SKM-1 treated with dmso at 0.1 percent for 144 hours (cell line): Measurements from ENCODE around the gene CCDC78.

Source experiments
- DNase-seq: peaks from one replicate; lab custom pipeline; 2025; ENCODE audit not compliant: unreplicated experiment; lab: John Stamatoyannopoulos, UW

The CCDC78 gene

DNA sequence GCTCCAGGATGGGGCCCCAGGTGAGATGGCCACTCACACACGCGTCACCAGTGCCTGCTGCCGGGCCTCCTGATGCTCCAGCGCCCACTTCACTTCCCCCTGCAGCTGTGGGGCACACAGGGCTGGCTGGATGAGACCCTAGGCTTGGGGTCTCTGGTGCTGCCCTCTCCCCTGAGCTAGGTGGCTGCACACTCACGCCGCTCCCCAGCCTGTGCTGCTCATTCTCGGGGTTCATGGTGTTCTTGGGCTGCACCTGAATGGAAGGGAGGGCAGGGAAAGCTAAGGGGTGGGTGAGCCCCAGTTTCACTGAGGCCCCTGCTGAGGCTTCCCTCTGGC is 1.2 kb downstream of the CCDC78 start:
- no peak for DNase-seq

DNA sequence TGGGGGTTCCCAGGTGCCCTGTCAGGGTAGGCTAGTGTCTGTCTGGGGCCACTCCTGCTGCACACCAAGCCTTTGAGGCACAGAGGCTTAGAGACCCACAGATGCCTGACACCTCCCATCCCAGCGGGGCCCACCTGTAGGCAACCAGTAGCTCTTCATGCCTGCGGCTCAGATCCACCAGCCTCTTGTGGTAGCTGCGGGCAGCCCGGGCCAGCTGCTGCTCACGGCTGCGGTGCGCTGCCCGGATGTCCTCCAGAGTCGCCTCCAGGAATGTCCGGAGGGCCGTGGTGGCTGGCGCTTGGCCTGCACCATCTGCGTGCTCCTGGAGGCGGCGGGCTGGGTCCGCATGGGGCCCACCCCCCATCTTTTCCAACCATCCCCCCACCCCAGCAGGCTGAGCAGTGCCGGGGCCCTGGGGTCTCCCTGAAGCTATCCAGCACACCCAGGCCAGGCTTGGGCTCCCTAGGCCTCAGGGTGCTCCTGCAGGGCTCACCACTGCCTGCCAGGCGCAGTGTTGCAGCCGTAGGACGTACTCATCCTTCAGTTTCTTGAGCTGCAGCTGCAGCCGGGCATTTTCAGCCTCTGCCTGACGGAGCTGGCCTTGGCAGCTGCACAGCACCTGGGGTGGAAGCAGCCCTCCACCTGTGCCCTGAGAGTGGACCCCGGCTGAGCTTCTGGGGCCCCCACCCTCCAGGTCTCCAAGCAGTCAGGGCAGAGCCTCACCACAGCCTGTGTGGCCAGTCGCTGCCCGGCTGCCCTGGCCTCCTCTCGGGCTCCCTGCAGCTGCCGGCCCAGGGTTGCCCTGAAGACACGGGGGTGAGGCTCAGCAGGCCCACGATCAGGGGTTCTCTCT is 1.8 kb downstream of the CCDC78 start:
- DNase-seq: no peak

DNA sequence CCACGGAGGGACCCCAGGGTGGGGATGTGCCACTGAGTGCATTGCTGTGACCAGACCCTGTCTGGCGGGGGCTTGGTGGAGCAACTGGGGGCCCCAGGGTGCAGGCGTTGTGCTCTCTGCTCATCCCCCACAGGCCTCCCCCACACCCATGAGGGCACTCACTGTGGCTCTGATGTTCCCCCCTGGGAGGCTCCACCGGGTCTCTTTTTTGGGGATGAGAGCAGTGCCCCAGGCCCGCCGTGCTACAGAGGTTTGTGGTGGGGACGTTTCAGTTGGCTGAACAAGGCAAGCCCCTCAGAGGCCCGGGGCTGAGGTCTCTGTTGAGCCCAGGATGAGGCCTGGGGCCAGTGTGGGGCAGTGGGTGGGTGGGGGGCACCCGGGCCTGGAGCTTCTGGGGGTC is 2.5 kb downstream of the CCDC78 start:
- no peak for DNase-seq

DNA sequence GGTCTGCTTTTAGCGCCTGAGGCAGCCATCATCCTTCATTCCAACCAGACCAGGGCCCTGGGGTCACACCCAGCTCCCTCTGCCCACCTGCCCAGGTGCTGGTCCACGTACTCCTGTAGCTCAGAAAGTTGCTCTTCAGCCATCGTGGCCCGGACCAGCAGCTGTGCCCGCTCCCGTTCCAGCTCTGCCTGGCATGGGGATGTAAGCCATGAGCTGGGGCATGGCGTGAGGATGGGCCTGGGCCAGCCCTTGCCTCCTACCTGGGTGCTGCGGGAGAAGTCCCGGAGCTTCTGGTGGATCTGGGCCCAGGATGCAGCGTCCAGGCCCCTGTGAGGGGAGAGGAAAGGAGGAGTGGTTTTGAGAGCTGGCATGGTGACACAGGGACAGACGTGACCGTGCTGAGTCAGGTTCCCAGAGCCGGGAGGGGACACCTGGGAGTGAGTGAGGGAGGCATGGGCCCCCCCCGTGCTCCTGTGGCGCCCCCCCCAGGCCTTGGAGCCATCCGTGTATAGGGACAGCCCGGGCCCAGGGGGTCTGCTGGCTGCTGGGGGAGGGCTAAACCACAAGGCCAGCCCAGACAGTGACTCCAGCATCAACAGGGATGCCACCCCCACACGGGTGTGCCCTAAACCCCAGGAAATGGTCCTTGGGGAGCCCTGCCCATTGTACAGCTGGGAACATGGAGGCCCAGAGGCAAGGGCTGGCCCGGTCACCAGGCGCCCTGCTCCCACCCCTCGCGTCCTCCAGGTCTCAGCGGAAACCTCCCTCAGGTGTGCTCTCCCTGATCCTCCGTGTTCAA is 3.2 kb downstream of the CCDC78 start:
- DNase-seq: no peak

DNA sequence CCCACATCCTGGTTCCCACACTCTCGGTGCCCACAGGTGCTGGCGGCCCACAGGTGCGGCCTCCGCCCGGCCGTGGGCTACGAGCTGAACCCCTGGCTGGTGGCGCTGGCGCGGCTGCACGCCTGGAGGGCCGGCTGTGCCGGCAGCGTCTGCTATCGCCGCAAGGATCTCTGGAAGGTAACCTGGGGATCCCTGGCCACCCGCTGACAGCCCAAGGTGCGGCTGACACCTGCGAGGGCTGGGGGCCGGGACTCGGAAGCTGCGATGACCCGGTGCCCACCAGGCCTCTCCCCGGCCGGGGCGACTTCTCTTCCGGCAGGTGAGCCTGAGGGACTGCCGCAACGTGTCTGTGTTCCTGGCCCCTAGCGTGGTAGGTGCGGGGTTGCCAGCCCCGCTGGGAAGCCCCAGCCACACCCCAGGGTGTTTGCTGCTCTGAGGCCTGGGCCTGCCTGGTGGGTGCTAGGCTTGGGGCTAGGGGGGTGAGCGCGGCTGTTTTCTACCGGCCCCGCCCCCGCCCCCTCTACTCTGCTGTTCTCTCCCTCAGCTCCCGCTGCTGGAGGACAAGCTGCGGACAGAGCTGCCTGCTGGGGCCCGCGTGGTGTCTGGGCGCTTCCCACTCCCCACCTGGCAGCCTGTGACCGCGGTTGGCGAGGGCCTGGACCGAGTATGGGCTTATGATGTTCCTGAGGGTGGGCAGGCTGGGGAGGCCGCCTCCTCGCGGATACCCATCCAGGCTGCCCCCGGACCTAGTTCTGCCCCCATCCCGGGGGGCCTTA is 4.3 kb downstream of the CCDC78 start:
- no peak for DNase-seq

DNA sequence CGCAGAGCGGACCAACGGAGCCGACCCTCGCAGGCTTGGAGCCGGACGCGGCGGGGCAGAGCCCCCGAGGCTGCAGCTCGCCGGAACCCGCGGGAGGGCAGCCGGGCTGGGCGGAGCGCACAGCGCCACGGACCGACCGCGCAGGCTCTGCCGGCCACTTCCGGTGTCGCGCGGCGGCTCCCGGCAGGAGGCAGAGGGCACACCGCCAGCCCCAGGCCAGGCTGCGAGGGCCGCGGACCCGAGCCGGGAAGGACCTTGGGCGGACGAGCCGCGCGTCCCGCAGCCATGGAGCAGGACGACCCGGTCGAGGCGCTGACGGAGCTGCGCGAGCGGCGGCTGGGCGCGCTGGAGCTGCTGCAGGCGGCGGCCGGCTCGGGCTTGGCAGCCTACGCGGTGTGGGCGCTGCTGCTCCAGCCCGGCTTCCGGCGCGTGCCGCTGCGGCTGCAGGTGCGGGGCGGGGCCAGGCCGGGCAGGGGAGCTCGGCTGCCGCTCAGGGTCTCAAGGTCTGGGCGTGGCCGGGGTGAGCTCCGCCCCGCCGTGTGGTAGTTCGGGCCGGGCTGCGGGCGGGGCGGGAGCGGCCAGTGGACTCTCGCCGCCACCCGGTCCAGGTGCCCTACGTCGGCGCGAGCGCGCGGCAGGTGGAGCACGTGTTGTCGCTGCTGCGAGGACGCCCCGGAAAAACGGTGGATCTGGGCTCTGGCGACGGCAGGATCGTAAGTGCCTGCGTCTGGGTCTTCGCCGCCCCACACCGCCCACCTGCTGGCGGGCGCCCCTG is 5.1 kb downstream of the CCDC78 start, which contains the start of gene ANTKMT:
Gene ANTKMT (plus strand): TSS at position 157 of the 775 bp plus-strand sequence. CDS start 129 bp downstream, at position 286.
- peak; percentile 81 for DNase-seq

DNA sequence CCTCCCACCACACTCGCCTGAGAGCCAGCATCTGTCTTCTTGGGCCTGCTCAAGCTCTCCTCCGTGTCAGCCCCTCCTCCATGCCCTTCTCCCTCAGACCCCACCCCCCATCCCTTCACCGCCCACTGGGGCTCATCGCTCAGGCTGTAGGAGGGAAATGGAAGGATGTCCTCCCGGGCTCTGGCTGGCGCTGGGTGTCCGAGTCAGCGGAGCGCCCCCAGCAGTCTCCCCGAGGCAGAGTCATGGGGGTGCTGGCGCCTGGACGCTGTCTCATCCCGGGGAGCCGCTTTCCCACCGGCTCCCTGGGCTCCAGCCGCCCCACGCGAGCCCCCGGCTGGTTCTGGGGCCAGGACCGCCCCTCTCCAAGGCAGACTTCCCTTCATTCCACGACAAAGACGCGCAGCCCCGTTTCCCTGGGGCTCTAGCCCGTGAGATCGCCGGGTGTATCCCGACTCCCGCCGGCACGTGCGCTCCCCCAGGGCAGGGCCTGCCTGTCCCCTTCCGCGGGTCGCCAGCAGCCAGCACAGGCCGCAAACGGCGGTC is 5.7 kb downstream of the CCDC78 start:
- DNase-seq: peak; percentile 25

DNA sequence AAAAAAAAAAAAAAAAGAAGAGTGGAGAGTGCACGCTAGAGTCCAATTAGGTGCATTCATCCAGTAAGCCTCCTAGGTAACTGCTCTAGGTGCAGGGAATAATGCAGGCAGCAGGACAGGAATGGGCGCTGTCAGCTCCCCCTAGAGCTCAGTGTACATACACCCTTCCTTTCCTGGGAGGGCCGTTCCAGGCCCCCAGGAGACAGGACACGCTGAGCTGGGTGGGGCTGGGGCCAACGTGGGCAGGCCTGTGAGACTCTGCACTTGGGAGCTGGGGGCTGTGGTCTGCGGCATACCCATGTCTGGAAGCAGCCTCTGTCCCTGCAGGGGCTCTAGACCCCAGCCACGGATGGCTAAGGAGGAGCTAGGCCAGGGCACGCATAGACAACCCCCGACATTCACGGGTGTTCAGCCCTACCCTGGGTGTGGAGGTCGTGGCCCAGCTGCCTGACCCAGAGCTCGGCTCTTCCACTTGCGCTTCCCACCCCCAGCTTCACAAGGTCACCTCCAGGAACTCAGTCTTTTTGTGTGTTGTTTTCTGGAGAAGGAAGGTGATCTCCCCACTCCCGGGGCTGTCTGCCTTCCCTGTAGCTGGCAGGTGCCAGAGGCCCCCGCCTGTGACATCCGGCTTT is 6.3 kb downstream of the CCDC78 start:
- DNase-seq: no peak

DNA sequence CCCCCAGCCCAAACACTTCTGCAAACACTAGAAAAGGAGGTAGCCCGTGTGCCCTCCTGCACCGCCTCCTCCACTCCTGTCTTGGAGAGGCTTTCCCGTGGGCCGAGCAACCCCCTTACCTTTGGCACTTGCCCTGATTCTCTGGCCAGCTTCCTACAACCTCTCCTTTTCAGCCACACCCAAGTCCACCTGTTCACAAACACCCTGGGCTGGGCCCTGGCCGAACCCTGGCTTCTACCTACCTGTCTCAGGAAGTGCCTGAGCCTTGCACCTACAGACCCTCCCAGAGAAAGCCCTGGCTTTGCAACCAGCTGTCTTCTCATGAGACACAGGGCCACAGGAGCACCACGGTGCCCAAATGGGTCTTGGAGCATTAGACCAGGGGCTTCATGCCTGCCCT is 7.3 kb downstream of the CCDC78 start:
- DNase-seq: no peak

DNA sequence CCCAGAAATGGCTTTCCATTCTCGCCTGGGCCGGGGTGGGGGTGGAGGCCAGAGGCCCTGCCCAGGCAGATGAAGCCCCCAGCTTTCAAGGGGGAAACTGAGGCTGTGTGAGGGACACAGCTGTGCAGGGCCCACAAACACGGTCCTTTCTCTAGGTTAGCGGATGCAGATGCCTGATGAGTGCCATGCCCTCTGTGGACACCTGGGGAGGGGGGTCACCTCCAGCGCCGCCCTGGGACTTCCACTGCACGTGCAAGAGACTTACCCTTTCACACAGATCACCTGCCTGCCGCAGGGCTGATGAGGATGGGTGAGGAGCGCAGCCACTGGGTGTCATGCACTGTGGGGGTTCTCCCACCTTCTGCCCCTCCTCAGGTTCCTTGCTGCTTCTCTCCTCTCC is 7.9 kb downstream of the CCDC78 start:
- no peak for DNase-seq

DNA sequence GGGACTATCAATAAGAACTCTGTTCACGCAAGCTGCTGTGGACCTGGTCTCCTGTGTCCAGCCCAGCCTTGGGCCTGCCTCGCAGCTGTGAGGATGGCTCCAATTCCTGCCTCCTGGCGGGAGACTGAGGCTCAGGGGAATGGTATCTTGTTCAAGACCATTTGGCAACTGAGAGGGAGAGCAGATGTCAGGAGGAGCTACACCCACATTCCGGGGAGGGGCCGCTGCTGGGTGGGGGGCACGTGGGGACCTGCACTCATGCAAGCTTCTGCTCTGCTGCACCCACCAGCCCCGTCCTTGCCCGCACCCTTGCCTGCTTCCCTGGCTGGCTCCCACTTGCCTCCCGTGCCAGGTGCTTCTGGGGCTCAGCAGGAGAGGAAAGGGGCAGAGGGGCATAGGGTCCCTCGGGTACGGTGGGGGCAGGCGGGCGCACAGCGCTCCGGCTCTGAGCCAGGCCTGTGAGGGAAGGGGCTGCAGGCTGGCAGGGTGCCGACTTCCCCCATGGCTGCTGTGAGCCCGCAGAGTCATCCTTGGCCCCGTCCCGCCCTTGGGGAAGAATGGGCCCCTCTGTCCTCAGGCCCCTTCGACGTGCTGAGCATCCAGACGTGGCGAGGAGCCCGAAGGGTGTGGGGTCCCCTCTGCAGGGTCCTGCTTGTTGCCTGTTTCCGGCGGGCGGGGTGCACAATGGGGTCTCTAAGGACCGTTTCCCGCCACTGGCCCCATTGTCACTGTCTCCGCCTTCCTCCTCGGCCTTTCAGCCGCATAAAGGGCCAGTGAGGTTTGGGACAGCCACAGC is 8.6 kb downstream of the CCDC78 start:
- DNase-seq: no peak

DNA sequence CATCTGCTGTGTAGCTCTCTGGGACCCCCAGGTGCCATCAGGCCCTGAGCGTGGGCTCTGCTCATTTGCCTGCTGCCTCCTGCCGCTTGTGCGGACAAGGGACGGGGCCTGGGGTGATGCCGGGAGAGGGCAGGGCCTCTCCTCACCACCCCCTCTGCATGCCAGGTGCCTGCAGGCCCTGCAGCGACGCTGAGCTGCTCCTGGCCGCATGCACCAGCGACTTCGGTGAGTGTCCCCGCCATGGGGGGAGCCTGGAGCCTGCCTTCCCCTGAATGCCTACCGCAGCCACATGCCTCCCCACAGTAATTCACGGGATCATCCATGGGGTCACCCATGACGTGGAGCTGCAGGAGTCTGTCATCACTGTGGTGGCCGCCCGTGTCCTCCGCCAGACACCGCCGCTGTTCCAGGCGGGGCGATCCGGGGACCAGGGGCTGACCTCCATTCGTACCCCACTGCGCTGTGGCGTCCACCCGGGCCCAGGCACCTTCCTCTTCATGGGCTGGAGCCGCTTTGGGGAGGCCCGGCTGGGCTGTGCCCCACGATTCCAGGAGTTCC is 9.4 kb downstream of the CCDC78 start:
- no peak for DNase-seq

DNA sequence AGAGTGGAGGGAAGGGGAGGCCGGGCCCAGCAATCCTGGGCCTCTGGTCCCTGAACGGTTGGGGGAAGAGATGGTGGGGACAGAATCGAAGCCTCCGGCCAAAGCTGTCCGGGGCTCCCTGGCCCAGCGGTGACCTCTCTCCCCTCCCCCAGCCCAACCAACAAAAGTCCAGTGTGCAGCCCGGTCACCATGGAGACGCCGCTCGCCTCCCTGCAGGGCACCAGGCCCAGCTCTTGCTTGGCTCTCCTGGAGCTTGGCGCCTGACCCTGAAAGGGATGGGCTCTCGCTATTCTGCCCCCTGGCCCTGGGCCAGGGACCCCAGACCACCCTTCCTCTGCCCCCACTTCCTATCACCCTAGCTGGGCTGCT is 10.1 kb downstream of the CCDC78 start:
- DNase-seq: no peak

DNA sequence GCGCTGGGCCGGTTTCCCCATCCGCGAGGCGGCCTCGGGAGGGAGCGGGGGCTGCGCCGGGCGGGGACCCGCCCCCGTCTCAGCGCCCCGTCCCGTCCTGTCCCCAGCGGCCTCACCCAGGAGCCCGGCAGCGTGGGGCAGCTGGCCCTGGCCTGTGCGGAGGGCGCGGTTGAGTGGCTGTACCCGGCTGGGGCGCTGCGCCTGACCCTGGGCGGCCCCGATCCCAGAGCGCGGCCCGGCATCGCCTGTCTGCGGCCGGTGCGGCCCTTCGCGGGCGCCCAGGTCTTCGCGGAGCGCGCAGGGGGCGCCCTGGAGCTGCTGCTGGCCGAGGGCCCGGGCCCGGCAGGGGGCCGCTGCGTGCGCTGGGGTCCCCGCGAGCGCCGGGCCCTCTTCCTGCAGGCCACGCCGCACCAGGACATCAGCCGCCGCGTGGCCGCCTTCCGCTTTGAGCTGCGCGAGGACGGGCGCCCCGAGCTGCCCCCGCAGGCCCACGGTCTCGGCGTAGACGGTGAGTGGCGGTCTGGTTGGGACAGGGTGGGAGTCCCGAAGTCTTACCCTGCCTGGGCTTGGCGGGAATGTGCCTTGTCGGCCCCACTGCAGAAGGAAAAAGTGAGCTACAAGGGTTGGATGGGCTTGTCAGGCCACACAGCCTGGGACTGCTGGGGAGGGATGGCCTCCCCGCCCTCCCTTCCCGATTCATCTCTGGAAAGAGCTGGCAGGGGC is 10.6 kb downstream of the CCDC78 start:
- no peak for DNase-seq

DNA sequence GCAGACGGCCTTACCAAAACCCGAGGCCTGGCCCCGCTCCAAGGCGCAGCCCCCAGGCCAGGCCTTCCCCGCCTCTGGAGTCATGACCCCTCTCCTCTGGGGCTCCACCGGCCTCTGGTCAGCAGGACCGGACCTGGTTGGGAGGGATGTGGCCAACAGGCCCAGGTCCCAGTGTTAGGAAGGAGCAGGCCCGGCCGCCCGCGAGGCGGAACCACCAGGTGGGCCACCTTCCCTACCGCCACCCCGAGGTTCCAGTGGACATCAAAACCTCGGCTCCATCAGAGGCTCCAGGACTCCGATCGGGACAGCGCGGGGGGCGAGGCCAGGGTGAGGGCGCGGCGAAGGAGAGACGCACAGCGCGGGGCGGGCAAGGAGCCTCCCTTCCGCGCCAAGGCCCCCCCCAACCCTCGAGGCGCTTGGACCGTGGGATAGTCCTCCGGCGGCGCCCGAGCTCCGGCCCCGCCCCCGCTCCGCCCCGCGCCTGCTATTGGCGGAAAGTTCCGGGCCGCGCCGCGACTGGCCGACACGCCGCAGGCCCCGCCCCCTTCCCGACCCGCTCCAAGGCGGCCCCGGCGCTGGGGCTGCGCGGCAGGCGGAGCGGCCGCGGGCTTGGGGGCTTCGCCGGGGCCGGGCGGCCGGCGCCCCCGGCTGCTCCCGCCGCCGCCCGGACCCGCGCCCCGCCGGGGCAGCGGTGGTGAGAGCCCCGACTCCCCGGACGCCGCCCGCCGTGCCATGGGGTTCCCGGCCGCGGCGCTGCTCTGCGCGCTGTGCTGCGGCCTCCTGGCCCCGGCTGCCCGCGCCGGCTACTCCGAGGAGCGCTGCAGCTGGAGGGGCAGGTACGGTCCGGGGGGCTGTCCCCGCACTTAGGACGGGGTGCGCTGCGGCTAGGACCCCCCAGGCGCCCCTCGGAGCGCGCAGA is 11.4 kb downstream of the CCDC78 start, which contains the start of gene METRN:
Gene METRN (plus strand): TSS at position 561 of the 919 bp plus-strand sequence. CDS start 172 bp downstream, at position 733.
- DNase-seq: peak; percentile 68

DNA sequence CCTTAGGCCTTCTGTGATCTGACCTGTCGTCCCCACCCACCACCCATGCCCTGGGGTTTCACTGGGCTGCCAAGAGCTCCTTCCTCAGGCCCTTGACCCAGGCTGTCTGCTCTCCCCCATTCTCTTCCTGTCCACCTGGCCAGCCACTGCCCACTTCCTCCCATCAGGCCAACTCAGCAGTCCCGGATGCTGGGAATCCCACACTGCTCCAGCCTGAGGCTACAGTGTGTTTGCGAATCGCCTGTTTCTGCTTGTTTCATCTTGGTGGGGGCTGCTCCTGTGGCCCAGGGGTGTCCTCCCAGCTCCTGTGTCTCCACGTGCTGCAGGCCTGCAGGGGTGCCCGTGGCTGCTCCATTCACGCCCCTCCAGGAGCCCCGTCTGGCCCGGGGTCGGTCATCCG is 12.2 kb downstream of the CCDC78 start:
- no peak for DNase-seq

DNA sequence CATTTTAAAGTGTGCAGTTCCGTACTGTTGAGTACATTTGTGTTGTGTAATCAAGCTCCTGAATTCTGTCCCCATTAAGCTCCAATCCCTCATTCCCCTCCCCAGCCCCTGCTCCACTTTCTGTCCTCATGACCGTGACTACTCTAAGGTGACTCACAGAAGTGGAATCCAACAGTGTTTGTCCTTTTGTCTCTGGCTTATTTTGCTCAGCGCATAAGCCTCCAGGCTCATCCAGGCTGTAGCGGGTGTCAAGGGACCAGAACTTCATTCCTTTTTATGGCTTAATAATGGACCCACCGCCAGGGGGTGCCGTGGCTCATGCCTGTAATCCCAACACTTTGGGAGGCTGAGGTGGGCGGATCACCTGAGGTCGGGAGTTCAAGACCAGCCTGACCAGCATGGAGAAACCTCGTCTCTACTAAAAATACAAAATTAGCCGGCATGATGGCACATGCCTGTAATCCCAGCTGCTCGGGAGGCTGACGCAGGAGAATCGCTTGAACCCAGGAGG is 13.4 kb downstream of the CCDC78 start:
- peak; percentile 33 for DNase-seq
